Fibroblast of skin of right quadriceps (primary cell): ENCODE measurements around the gene ZW10.
"Not testable (repeated sequence)": the region's sequence is repeated elsewhere in the genome, so short reads cannot be mapped to it uniquely, and the experiment has no call there.

Source experiments
- DNase-seq: peaks from one replicate; pipeline ENCODE4 v3.0.0-alpha.2; 2013

Gene ZW10

GRCh38 chr11:113773416-113774173 lies at the start of gene ZW10:
Gene ZW10 (minus strand): TSS chr11:113773692. CDS start chr11:113773666, 26 bp downstream.
- peak; percentile 97 for DNase-seq

DNA sequence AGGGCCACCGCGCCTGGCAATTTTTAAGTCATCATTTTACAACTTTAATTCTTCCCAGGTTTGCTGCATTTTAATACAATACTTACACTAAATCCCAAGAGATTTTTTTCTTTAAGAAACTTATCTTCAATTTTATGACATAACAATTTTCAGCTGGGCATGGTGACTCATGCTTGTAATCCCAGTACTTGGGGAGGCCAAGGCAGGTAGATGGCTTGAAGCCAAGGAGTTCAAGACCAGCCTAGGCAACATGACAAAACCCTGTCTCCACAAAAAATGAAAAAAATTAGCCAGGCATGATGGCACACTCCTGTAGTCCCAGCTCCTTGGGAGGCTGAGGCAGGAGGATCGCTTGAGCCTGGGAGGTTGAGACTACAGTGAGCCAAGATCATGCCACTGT lies 44.9 kb upstream of the ZW10 start:
- peak; percentile 9 for DNase-seq

GRCh38 chr11:113817626-113818025 lies 44.1 kb upstream of the ZW10 start:
- DNase-seq, result no peak

GRCh38 chr11:113817162-113817561 lies 43.7 kb upstream of the ZW10 start:
- DNase-seq, result peak; percentile 1

DNA sequence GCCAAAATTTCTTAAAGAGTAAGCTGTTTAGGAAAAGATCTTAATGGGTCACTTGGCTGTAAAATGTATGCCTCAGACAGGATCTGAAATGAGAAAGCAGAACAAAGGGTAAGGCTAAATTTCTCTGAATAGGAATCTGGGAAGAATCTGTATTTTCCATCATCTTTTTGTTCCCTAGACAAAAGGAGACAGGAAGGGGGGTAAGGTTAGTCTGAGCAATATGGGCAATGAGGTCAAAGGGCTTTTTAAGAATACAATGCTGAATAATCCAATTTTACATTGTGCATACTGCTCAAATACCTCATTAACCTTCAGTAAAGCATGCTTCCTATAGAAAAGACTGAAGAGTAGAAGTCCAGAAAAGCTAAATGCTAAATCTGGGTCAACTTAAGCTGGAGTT lies 40.7 kb upstream of the ZW10 start:
- no peak for DNase-seq

DNA sequence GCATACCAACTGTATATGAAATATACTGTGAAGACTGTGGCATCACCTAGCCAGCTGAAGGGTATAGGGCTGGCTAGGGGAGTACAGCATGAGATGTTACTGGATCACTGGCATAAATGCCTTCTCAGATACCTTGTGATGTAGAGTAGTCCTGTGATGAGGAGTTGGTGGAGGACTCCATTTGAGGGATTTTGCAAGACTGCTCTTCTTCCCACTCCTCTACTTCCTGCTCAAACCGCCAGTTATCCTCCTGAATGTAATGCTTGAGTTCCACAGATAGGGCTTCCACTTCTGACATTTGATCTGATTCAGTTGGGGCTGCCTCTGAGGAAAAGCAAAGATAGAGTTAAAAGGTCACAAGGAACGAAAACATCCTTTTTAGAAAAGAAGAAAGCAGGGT lies 35.4 kb upstream of the ZW10 start:
- DNase-seq, result no peak

- DNase-seq, result peak; percentile 2
Observed at GRCh38 chr11:113806406-113806805, 32.9 kb upstream of the ZW10 start.

DNA sequence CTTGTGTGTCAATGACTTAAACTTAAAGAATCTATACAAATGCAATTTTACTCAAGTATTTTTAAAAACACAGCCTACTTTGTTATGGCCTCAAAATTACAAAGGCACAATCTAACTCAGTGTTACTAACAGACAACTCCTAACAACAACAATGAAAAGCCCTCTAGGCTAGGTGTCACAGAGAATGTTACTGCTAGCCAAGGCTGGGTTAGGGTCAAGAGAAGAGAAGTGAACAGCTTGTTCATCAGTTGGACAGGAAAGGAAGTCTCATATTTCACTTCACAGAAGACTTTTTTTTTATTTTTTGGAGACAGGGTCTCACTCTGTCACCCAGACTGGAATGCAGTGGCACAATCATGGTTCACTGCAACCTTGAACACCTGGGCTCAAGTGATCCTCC lies 32.1 kb upstream of the ZW10 start:
- no peak for DNase-seq

GRCh38 chr11:113802621-113803020 lies 29.1 kb upstream of the ZW10 start:
- no peak for DNase-seq

DNA sequence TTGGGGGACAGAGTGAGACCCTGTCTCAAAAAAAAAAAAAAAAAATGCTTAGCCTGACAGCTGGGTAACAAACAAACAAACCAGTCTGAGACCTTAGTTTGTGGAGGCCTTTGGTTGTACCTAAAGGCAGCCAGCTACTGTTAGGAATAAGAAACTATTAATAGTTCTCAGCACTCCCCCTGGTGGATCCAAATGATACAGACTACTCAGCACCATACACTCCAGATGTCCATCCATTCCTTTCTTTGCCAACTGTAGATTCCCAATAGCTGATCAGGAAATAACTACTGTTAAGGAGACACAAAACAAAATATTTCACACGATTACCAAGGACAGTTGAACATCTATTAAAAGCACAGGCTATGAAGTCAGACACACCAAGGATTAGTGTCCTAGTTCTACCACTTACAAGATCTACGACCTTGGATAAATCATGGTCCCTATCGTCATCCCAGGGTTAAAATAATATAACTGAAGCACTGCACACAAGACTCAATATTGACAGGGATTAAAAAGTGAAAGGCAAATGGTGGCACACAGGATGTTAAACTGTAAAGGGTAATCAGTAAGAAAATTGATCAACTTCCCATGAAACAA lies 23.3 kb upstream of the ZW10 start:
- DNase-seq, result peak; percentile 42

DNA sequence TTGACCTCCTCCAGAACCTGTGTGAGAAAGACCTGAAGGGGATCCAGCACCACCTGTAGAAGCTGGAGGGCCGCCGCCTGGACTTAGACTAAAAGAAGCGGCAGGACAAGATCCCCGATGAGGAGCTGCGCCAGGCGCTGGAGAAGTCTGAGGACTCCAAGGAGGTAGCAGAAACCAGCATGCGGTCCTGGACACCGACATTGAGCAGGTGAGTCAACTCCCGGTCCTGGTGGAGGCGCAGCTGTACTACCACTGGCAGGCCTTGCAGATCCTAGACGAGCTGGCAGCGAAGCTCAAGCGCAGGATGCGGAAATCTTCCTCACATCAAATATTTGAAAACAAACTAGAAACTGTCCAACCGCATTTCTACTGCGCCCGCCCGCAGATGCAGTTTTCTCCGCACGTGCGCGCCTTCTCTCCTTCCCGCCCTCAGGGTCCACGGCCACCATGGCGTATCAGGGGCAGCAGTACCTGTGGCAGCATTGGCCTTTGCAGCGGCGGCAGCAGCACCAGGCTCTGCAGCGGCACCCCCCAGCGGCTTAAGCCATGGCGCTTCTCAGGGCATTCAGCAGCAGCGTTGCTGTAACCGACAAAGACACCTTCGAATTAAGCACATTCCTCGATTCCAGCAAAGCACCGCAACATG lies 16.3 kb upstream of the ZW10 start:
- DNase-seq, result no peak

GRCh38 chr11:113789016-113789415 lies 15.5 kb upstream of the ZW10 start:
- DNase-seq, result not testable (repeated sequence)

GRCh38 chr11:113782134-113782533 lies 8.6 kb upstream of the ZW10 start:
- no peak for DNase-seq

DNA sequence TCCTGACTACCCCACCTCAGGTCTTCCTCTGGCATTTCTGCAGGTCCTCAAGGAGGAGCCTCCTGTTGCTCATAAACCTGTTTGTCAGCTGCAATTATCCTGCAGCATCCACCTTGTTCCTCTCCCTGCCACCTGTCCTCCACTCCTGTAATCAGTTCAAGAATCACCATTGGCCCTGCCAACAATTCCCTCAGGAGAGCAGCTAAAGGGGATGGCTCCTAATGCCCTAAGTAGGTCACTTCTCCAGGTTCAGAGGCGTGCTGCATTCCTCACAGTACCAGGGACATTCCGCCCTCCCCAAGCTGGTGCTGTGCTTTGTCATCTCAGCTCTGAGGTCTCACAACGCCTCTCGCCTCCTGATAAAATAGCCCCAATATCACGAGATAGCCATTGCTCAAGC lies 8.2 kb upstream of the ZW10 start:
- no peak for DNase-seq

DNA sequence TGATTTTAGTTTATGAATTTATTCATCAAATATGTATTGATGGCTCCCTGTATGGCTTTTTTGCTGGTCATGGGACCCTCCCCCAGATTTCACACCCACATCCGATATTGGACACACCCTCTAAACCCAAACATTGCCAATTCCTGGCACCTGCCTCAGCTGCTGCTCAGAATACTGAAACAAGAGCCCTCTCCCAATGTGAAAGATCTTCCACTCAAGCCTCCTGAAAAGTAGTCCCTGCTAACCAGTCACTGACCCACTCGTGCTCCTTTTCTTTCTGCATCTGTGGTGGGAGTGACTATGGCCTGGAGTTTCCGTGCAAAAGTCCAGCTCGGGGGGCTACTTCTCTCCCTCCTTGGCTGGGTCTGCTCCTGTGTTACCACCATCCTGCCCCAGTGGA lies 6.0 kb upstream of the ZW10 start, which contains the start of gene CLDN25:
TSS of gene CLDN25 (plus strand) at position 301 of the 400 bp plus-strand sequence. CDS start at position 301, 0 bp downstream.
- DNase-seq, result no peak

DNA sequence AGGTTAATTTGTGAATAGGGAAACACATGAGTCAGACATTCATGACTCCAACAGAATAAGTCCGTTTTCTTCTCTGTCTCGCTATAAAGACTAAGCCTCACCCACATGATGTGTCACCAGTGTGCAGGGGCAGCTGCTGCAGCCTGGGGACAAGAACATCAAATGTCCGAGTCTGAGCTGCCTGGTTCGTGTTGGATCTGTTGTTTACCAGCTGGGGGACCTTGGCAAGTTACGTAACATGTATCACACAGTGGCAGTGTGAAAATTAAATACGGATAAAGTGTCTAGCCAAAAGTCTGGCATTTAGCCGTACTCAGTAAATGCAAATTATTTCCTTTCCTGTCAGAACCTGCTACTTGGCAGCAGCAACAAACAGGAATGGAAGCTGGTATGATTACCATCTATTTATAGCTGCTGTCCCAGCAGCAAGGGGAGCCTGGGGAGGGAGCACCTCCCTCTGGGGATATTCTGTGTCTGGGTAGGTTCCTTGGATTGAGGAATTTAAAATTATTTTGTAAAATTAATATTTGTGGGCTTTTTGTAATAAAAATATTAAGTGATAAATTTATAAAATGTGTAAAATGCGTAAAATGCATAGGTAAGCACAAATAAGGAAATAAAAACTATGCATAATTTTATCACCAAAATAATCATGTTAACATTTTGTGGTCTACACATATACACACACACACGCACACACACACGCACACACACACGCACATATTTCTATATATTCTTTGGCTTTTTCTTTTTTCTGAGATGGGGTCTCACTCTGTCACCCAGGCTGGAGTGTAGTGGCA lies 4.8 kb upstream of the ZW10 start:
- peak; percentile 3 for DNase-seq

- no peak for DNase-seq
Observed at GRCh38 chr11:113774174-113774503, 647 bp upstream of the ZW10 start.

- peak; percentile 18 for DNase-seq
Observed at GRCh38 chr11:113773092-113773415, 438 bp downstream of the ZW10 start.

DNA sequence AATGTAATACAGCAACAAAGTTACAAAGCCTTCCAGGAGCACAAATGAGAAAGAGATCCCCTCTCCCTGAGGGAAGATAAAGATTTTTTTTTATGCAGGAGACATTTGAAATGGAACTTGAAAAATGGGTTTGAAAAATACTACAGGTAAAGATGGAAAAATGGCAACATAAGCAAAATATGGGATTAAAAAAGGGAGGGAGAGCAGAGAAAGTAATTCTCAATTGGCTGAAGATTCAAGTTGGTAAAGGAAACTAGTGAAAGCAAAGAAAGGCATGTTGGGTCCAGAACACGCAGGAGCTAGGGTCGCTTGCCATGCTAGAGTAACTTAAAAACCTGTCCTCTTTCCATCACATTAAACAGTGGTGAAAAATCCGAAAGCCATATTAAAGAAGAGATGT lies 1.5 kb downstream of the ZW10 start:
- no peak for DNase-seq

DNA sequence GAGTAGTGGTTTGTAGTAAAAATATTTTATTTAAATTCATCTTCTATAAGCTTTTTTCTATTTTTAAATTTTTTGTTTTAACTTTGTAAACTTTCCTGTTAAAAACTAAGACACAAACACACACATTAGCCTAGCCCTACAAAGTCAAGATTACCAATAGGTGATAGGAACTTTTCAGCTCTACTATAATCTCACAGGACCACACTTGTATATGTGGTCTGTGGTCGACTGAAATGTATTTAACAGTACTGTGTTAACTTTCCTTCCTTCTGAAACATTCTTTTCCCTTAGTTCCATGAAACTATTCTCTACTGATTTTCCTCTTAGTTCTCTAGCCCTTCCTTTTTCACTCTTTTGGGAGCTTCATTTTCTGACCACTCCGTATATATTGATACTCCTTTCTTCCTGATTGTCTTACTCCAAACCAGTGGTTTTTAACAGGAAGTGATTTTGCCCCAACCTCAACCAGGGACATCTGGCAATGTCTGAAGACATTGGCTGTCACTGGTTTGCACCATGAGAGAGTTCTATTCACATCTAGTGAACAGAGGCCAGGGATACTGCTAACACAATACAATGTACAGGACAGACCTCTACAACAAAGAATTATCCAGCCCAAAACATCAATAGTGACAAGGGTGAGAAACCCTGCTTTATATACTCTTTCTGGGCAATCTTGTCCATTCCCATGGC lies 8.8 kb downstream of the ZW10 start:
- DNase-seq, result no peak

DNA sequence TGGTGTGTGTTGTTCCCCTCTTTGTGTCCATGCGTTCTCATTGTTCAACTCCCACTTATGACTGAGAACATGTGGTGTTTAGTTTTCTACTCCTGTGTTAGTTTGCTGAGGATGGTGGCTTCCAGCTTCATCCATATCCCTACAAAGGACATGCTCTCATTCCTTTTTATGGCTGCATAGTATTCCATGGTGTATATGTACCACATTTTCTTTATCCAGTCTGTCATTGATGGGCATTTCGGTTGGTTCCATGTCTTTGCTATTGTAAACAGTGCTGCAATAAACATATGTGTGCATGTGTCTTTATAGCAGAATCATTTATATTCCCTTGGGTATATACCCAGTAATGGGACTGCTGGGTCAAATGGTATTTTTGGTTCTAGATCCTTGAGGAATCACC lies 10.5 kb downstream of the ZW10 start:
- DNase-seq, result not testable (repeated sequence)

DNA sequence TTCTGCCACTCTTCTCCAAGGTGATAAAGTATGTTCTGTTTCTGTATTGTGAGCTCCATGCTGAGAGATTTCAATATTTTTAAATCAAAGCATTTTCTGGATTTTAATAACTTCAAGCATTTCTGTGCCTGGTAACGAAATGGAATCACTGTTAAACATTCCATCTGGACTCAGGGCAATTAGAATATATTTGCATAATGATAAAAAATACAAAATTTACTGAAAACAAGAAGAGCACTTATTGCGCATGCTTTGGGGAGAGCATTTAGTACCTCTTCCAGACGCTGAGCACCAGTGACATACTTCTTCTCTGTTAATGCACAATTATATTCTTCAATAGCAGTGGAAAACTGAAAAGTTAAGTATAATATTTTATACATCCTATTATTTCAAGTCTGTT lies 13.3 kb downstream of the ZW10 start:
- no peak for DNase-seq

DNA sequence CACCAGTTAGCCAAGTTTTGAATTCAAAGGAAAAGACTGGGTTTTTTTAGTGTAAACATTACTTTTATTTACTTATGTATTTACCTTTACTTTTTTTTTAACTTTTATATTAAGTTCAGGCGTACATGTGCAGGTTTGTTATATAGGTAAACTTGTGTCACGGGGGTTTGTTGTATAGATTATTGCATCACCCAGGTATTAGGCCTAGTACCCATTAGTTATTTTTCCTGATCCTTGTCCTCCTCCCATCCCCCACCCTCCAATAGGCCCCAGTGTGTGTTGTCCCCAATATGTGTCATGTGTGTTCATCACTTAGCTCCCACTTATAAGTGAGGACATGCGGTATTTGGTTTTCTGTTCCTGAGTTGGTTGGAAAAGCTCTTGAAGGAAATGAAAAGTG lies 20.6 kb downstream of the ZW10 start:
- DNase-seq, result no peak
